GM21515 (cell line): ENCODE results near the gene UGT1A9.
"Not testable (repeated sequence)": the region's sequence is repeated elsewhere in the genome, so short reads cannot be mapped to it uniquely, and the experiment has no call there.

Experiments
- ATAC-seq: cut with Tn5 transposase; IDR thresholded peaks from one replicate; pipeline ENCODE4 v1.9.1; 2021; ENCODE audit not compliant: unreplicated experiment

Gene UGT1A9

GRCh38 chr2:233711312-233712008 lies 39.8 kb downstream of the UGT1A9 start:
- no peak for ATAC-seq

- ATAC-seq = no peak
These were observed 41.0 kb downstream of the UGT1A9 start, which contains the start of gene UGT1A5 for GRCh38 chr2:233712611-233713261. TSS of gene UGT1A5 (plus strand) at chr2:233712907. CDS start at chr2:233712992, 85 bp downstream.

DNA sequence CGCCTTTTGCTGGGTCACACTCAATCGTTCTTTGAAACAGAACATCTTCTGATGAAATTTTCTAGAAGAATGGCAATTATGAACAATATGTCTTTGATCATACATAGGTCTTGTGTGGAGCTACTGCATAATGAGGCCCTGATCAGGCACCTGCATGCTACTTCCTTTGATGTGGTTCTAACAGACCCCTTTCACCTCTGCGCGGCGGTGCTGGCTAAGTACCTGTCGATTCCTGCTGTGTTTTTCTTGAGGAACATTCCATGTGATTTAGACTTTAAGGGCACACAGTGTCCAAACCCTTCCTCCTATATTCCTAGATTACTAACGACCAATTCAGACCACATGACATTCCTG lies 41.5 kb downstream of the UGT1A9 start:
- ATAC-seq = no peak

DNA sequence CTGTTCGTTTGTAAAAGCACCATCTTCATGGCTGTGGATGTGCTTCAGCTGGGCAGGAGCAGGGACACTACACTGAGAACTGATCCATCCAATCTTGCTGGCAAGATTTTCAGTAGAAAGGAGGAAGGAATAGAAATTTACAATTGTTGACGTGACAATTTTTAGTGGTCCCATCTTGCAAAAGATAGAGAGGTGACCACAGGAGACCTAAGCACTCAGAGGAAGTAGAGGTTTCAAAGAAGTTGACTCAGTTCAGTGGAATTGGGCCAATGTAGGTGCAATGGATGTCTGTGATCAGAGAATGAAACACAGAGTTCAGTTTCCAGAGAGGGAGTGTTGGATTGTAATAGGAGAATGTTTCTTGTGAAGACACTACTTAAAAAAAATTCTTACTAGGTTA lies 42.4 kb downstream of the UGT1A9 start:
- no peak for ATAC-seq

DNA sequence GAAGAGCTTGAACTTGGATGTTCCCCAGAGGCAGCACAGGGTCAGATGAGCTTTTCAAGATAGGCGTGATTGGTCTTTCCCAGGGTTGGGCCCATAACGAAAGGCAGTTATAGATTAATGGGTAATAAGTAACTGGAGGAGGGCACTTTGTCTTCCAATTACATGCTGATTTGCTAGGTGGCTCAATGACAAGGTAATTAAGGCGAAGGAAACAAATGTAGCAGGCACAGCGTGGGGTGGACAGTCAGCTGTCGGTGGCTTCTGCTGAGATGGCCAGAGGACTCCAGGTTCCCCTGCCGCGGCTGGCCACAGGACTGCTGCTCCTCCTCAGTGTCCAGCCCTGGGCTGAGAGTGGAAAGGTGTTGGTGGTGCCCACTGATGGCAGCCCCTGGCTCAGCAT lies 46.9 kb downstream of the UGT1A9 start, which contains the start of gene UGT1A4:
Gene UGT1A4, plus strand, starts transcription at position 185 of the 400 bp plus-strand sequence. Its CDS starts 85 bp downstream, at position 270.
- ATAC-seq = no peak

GRCh38 chr2:233728723-233729301 lies 57.1 kb downstream of the UGT1A9 start, which contains the start of gene UGT1A3:
TSS of gene UGT1A3 (plus strand) at chr2:233729042. CDS start at chr2:233729127, 85 bp downstream.
- ATAC-seq = no peak

- ATAC-seq = not testable (repeated sequence)
These were observed 65.4 kb downstream of the UGT1A9 start for GRCh38 chr2:233736868-233737653.

GRCh38 chr2:233740870-233741269 lies 69.2 kb downstream of the UGT1A9 start:
- no peak for ATAC-seq

DNA sequence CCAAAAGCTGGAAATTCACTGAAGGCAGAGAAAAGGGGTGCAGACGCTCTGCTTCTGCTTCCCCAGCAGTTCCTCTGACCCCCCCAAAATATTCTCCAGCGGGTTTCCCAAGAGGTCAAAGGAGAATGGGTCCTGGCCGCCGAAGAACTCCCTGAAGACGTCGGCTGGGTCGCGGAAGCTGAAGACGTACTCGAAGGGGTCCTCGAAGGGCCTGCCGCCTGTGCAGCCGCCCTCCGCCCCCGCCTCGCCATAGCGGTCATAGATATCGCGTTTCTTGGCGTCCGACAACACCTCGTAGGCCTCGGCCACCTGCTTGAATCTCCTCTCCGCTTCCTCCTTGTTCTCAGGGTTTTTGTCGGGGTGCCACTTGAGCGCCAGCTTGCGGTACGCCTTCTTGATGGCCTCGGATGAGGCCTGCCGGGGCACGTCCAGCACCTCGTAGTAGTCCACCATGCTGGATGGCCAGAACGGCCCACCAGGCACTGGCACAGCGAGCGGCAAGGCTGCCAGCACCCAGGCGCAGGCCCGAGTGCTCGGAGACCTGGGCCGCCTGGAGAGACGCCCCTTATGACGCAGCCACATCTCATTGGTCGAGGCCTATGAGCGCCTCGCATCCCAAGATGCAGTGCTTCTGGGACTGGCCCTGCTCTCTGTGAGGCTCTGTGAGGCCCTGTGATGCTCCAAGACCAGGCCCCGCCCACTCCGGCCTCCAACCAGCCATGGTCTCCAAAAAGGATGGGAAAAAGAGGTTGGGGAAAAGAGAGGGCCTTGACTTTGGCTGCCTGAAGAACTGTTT lies 72.0 kb downstream of the UGT1A9 start:
- ATAC-seq = no peak

DNA sequence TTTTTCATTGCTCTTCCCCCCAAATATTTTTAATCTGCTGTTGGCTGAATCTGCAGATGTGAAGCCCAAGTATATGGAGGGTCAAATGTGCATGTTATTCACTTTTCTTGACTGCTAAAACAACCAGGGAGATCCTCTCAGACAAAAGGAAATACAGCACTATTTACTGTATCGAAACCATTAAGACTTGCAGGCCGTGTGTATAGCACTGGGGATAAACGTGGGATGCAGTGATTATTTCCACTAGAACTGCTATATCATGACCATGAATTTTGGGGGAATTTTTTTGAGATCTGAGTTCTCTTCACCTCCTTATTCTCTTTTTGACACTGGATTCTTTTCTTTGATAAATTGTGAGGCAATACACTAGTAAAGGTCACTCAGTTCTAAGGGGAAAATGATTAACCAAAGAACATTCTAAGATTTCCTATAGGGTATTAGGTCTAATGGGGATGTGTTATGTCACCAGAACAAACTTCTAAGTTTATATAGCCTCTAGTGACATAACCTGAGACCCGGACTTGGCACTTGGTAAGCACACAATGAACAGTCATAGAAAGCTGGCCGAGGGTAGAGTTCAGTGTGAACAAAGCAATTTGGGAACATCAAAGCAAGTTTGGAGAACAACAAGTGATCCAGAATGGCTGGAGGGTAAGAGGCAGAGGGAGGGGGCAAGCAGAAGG lies 73.5 kb downstream of the UGT1A9 start:
- ATAC-seq = no peak

- not testable (repeated sequence) for ATAC-seq
These were observed 74.1 kb downstream of the UGT1A9 start for GRCh38 chr2:233745838-233746237.

GRCh38 chr2:233746475-233747282 lies 75.0 kb downstream of the UGT1A9 start:
- ATAC-seq = no peak

- ATAC-seq = no peak
These were observed 75.5 kb downstream of the UGT1A9 start for GRCh38 chr2:233747283-233747544.

DNA sequence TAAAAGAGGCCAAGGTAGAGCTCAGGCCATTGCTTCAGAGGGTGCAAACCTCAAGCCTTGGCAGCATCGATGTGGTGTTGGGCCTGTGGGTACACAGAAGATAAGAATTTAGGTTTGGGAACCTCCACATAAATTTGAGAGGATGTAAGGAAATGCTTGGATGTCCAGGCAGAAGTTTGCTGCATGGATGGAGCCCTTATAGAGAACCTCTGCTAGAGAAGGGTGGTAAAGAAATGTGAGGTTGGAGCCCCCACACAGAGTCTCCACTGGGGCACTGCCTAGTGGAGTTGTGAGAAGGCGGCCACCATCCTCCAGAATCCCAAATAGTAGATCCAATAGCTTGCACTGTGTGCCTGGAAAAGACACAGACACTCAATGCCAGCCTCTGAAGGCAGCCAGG lies 79.0 kb downstream of the UGT1A9 start:
- not testable (repeated sequence) for ATAC-seq

- not testable (repeated sequence) for ATAC-seq
These were observed 79.7 kb downstream of the UGT1A9 start for GRCh38 chr2:233751212-233752009.

DNA sequence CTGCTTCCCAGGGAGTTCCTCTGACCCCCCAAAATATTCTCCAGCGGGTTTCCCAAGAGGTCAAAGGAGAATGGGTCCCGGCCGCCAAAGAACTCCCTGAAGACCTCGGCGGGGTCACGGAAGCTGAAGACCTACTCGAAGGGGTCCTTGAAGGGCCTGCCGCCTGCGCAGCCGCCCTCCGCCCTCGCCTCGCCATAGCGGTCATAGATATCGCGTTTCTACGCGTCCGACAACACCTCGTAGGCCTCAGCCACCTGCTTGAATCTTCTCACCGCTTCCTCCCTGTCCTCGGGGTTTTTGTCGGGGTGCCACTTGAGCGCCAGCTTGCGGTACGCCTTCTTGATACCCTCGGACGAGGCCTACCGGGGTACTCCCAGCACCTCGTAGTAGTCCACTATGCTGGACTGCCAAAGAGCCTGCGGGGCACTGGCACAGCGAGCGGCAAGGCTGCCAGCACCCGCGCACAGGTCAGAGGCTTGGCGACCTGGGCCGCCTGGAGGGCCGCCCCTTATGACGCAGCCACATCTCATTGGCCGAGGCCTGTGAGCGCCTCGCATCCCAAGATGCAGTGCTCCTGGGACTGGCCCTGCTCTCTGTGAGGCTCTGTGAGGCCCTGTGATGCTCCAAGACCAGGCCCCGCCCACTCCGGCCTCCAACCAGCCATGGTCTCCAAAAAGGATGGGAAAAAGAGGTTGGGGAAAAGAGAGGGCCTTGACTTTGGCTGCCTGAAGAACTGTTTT lies 83.3 kb downstream of the UGT1A9 start:
- ATAC-seq = no peak

GRCh38 chr2:233756429-233757081 lies 84.9 kb downstream of the UGT1A9 start:
- ATAC-seq = no peak
